GM10847 (cell line): ENCODE results near the gene MORC4.

ENCODE experiments used
- POLR2A ChIP-seq: IDR thresholded peaks from 2 replicates; pipeline ENCODE4 v1.6.1; 2011; ENCODE audit not compliant: insufficient read length; ENCODE audit errors: extremely low read depth

The MORC4 gene

DNA sequence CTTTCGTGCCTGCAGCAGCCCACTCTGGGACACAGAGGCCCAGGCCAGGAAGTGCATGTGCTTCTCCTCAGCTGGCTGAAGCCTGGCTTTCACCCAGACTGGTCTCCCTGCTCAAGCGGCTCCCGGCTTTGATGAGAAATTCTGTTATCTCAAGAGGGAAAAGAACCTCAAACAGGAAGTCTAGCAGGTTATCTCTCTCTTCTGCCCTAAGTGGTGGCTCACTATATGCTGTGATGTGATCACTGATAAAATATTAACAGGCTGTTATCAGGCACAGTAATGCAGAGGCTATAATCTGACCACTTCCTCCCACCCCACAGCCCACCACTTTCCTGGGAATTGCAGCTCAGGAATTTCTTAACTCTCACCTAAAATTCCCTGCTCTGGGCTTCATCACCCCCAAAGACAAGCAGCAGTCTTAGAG is 66.5 kb downstream of the MORC4 start:
- TF ChIP-seq POLR2A = no peak

DNA sequence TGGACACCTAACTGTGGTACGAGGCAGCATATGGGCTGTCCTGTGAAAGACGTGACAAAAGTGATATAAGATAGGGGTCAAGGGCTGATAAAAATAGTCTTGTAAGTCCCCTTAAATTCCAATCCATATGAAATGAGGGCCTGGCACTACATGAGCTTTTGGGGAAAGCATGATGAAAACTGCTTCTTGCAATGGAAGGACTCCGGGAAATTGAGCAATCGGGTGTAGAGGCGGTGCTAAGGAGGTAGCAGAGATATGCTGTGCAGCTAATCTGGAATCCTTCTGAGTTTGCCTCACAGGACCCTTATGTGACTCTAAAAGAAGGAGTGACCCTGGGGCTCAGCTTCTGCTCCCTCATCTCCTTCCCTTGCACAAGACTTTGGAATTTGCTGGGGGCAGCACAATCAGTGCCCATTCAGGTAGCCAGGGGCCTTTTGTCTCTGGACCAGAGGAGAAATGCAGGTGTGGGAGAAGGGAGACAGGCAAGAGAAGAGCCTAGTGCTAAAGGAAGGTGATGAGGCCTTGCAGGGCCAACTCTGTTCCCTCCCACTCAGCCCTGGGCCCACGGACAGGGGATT is 67.0 kb downstream of the MORC4 start:
- TF ChIP-seq POLR2A = no peak

DNA sequence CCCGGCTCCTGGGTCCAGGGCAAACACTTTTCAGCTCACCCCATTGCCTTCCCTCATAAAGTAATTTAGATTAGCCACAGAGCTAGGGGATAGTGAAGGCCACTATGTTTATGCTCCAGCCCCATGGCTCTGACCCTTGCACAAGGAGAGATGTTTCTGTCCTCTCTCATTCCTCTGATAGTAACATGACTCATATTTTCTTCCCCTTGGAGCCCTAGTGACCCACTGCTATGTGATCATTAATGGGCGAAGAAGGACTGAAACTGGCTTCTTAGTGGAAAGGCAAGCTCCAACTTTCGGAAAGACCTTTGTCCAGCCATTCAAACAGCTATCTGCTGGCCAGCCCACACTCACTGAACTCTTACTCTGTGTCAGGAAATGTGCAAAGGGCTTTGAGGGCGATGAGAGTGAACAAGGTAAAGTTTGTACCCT is 67.5 kb downstream of the MORC4 start:
- no peak for TF ChIP-seq POLR2A

DNA sequence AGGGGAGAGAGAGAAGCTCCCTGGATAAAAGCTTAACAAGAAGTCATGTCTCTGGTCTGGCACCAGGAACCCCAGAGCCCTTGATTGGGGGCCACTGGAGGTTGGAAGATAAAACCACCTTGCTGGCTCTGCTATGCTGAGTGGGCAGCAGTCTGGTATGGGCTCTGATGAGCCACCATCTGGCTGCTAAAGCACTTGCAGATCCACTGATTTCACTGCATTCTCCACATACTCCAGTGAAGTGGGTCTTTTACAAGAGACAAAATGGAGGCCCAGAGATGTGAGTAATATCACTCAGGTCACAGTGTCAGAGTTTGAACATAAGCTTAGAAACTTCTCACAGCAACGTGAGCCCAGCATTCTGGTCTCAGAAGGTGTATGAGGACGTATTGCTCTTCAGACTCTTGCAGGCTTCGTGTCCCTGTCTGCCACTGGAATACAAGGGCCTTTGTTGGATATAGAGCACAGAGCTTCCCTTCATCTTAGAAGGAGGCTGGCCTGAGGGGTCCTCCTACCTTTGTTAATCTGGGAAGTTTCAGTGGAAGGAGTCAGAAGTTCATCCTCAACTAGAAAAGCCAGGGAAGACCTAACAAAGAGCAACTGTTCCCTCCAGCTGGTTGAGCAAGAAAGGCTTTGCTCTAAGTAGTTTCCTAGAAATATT is 68.1 kb downstream of the MORC4 start:
- no peak for TF ChIP-seq POLR2A

DNA sequence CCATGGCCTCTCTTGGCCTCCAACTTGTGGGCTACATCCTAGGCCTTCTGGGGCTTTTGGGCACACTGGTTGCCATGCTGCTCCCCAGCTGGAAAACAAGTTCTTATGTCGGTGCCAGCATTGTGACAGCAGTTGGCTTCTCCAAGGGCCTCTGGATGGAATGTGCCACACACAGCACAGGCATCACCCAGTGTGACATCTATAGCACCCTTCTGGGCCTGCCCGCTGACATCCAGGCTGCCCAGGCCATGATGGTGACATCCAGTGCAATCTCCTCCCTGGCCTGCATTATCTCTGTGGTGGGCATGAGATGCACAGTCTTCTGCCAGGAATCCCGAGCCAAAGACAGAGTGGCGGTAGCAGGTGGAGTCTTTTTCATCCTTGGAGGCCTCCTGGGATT is 71.8 kb downstream of the MORC4 start:
- TF ChIP-seq POLR2A = no peak

DNA sequence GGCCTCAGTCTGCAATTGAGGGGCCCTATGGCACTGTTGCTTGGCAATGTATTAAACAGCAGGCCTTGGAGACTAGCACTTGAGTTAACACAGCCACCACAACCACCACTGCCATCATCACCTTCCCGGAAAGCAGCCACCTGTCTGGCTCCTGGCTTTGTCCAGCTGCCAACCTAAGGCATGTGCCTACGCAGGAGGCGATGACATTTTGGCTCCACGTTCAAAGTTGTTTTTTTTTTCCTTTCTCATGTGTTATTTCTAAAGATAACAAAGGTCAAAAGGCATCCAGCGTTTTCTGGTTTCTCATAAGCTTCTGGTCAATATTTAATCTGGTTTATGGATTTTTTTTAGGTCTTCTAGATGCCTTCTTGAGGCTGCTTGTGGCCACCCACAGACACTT is 72.3 kb downstream of the MORC4 start:
- TF ChIP-seq POLR2A = no peak

DNA sequence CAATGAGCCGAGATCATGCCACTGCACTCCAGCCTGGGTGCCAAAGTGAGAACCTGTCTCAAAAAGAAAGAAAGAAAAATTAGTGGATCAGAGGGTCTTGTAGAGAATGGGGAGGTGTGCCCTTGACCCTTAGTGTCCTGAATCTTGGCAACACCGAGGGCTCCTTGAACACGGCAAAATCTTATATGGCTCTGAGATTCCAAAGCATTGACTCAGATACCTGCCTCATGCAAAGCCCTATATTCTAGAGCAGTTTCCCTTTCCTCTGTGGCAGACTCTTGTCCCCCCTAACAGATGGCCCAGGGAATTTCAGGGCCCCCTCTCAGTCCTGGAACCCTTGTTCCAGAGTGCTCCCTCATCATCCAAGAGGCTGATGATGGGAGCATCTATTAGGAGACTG is 73.0 kb downstream of the MORC4 start:
- TF ChIP-seq POLR2A = no peak

DNA sequence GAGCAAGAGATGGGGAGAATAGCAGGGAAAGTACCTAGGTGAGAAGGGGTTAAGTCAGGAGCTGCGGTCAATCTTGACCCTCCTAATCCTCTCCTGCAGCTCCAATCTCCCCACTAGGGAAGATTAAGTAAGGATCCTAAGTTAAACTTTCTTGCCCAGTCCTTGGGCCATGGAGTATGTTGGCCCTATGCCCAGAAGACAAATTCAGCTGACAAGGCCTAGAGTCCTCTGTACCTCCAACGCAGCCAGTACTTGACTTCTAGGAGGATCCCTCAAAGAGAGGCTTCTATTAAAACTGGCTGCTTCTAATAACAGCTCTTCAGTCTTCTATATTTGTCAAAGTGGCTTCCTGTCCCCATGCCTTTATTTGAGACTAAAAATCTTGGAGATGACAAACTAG is 78.4 kb downstream of the MORC4 start:
- no peak for TF ChIP-seq POLR2A

DNA sequence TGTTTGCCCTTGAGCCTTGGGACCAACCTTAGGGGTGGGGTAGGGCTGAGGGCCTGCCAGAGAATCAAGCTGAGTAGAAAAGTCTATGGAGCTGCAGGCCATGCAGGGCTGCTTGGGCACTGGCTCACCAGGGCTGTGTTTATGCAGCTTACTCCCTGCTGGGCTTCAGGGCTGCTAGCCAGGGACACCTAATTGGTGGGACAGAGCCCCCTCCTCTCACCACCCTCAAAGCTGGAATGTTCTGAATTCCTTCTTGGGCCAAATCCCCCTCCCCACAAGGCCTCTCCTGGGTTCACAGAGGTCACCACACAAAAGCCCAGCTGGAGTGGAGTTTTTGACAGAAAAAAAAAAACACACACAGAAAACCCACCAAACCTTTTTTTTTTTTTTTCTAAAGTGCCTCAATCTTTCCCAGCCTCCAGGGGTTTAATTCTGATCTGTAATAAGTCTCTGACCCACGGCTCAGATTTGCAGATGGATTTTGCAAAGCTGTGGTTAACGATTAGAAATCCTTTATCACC is 80.0 kb downstream of the MORC4 start, which contains the start of gene CLDN2:
Gene CLDN2, plus strand, starts transcription at position 471 of the 521 bp plus-strand sequence. CDS start 7,827 bp downstream, outside the sequence.
- no peak for TF ChIP-seq POLR2A

DNA sequence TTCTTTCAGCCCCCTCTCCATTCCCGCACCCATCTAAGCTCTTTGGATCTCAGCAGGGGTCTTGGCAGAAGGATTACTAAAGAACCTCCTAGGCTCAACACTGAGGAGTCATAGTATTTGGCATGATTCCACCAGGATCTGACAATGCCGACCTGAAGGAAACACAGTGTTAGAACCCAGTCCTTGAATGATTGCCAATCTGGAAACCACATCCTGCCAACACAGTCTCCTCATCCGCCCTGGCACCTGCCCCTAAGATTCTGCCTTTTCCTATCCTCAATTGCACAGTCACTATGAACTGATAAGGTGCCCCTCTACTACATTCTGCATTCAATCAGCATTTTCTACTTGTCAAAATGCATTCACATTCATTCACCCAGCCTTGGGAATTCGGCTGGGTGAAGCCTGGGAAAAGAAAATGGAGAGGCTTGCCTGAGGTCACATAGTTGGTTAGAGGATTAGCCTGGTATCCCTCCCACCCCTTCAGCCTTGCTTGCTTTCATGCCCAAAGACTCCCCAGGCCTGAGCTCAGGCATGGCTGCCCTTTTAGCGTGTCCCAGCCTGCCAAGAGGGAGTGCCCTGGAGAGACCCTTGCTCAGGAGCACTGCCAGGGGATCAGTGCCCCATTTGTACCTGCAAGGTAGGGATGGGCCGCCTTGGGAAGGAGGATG is 82.0 kb downstream of the MORC4 start:
- TF ChIP-seq POLR2A = no peak

DNA sequence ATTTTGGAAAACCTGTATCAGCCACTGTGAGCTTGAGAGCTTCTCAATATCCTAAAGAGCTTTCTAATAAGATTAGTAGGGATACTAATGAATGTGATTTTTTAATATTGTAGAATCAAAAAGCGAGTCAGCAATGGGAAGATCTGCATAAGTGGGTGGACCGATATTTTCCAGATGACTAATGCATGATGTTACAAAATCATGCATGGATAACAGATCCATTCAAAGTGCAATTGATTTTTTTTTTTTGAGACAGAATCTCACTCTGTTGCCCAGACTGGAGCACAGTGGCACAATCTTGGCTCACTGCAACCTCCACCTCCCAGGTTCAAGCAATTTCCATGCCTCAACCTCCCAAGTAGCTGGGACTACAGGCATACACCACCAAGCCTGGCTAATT is 87.1 kb downstream of the MORC4 start:
- no peak for TF ChIP-seq POLR2A

DNA sequence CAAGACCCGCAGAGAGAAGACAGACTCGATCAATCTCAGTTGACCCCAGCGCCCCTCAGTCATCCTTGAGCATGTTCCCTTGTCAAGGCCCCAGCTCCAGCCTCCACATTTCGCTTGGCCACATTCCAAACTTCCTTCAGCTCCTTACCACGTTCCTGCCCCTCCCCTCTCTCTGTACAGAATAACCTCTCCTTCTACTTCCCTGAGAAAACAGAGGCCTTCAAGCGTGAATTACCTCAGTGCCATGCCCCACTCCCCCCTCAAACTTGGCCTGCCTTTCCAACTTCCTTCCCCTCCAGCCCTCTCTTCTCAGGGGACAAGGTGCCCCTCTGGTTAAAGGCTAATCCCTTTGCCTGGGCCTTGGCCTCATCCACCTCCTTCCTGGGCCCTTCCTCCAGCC is 93.7 kb downstream of the MORC4 start:
- no peak for TF ChIP-seq POLR2A

DNA sequence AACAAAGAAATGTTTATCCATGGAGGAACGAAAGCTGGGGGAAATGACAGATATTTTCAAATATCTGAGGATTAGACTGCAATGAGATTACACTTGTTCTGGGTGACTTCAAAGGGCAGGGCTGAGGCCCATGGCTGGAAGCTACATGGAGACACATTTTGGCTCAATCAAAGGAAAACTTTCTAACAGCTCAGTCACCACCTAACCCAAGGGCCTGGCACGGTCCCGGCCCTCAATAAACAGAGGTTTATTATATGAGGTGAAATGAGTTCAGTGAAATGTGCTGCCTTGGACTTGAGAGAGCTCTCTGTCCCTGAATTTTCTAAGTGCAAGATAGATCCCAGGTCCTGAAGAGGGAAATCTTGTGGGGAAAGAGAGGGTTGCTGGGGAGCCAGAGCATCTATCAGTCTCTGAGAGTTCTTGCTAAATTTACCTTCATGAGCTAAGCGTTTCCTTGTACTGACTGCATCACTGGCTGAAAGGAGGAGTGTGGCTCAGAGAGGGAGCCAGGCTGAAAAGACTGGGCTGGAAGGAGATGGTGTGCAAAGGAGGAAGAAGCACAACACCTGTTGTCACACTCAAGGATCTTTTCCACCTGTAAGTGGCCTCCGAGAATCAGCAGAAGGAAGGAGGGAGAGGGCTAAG is 94.8 kb downstream of the MORC4 start:
- TF ChIP-seq POLR2A = no peak

DNA sequence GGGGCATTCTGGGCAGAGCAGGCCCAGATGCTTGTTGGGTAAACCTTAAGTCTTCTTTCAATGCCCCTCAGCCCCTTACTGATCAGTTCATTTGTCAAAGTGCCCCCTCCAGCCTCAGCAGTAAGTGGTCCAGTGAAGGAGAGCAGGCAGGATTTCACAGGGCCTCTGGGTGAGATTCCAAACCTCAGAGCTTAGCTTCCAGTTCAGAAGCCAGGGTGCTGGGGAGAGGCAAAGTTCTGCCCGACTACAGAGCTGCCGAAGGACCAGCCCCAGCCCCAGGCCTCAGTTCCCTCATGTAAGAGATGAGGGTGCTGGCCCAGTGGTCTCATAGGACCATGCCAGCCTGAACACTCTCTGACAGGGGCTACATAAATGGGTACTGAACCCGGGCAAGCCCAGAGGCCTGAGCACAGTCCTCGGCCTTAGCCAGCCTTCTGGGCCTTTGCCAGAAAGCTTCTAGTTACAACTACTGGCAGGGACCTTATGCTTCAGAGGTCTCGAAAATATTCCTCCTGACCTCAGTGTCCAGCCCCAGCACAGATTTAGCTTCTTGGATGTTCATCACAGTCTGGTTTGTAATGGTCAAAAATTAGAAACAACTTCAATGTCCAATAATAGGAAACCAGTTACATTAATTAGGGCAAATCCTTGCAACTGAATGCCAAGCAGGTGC is 96.0 kb downstream of the MORC4 start:
- TF ChIP-seq POLR2A = no peak

DNA sequence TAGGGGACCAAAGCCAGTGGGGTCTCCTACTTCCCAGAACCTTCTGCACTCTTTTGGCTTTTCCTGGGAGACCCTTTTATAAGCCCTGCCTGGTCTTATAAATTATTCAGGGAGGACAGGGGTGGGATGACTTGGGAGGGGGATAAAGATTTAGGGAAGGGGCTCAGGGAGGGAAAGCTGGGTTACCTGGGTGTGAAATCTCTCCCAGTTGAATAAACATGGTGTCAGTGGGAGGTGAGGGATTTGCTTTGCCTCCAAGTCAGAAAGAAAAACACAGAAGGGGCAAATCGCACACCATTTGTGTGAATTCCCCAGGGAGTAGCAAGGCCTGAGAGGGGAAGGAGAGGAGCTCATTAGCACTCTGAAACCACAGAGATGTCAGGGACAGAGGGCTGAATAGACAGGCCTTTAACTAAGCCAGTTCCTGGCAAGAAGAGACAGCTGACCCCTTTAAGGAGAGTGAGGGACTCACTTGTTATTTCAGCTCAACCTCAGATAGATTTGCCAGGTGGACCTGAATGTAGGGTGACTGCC is 96.7 kb downstream of the MORC4 start, which contains the start of gene RIPPLY1:
Gene RIPPLY1, minus strand, starts transcription at position 51 of the 534 bp plus-strand sequence. CDS start 54 bp downstream, outside the sequence.
- TF ChIP-seq POLR2A = no peak

DNA sequence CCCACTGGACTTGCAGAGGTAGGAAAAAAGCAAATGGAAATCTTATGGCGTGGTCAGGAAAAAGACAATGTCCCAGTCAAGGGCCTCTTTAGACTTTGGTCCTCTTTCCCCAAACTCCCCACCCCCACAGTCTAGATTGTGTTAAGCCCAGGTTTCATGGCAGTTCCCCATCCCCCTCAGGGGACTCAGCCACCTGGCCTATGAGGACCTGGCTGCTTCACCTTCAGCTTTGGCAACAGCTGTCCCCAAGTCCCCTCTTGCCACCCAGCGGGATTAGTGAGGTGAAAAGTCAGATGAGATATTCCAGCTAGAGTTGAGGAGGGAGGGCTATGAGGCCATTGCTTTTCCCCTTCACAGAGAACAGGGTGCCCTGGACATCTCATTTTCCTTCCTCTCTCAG is 97.3 kb downstream of the MORC4 start:
- TF ChIP-seq POLR2A = no peak
